SKM-1 treated with dmso at 0.1 percent for 144 hours (cell line): ENCODE measurements around the gene PCSK5.
"Not testable (repeated sequence)": the region's sequence is repeated elsewhere in the genome, so short reads cannot be mapped to it uniquely, and the experiment has no call there.

Experiments used
- DNase-seq: peaks from one replicate; lab custom pipeline; 2025; ENCODE audit not compliant: unreplicated experiment; lab: John Stamatoyannopoulos, UW

The PCSK5 gene

DNA sequence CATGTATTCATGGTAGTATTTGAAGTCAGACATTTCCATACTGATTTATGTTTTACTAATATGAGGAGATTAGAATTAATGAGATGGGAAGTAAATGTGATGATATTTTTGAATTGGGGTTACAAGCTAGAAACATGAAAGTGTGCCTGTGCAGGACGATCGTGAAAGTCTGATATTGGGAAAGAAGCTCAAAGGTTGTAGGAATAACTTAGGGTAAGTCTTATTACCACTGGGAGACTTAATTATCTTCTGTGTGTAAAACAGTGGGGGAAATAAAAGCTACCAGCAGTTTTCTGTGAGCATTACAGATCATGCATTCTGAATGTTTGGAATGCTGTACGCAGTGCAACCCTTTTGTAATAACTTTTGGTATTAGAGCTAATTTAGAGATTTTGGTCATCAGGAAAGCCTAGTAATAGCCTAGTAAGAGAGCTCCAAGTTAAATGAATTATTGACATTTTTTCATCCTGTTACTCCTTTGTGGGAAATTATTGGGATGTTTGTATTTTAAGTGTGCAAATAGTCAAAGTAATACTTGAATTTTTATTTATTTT, 153.9 kb downstream of the PCSK5 start:
- DNase-seq: no peak

DNA sequence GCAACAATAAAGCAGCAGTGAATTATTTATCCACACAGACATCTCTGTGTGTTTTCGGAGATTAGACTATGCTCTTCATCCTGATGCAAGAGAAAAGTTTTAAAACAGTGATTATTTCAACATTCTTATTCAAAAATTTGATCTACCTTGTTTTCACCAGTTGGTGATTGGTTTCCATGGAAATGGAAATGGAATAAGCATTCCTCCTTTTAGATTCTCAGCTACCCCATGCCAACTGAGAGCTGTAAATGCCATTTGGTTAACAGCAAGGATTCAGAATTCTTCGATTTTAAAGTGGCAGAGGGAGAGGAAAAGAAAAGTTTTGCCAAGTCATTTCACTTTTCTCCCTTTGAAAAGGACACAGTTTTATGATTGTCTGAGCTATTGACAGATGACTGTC, 154.7 kb downstream of the PCSK5 start:
- DNase-seq: no peak

- DNase-seq: no peak
These were observed 158.9 kb downstream of the PCSK5 start for GRCh38 chr9:76049341-76049740.

DNA sequence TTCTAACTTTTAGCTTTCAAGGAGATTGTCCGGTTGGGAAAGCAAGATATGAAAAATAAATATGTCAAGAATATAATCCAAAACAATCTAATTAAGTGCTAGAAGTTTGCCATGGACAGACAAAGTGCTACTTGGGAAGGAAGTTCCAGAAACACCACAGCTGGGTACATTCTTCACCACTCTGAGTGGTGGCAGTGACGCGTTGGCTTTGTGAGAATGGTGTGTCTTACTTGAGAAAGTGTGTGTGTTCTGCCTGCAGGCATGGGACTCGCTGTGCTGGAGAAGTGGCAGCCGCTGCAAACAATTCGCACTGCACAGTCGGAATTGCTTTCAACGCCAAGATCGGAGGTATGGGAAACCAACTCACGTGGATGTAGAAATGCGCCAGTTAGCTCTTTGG, 177.2 kb downstream of the PCSK5 start:
- no peak for DNase-seq

GRCh38 chr9:76077537-76077936, 187.1 kb downstream of the PCSK5 start:
- DNase-seq: no peak

DNA sequence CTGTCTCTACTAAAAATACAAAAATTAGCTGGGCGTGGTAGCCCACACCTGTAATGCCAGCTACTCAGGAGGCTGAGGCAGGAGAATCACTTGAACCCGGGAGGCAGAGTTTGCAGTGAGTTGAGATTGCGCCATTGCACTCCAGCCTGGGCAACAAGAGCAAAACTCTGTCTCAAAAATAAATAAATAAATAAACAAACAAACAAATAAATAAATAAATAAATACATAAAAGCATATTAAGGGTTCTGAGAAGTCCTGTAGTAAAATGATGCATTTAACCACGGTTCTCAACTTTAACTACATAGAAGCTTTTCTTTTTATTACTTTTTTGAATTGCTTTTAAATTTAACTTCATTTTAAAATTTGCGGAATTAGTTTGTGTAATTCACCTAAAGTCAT, 190.8 kb downstream of the PCSK5 start:
- not testable (repeated sequence) for DNase-seq

DNA sequence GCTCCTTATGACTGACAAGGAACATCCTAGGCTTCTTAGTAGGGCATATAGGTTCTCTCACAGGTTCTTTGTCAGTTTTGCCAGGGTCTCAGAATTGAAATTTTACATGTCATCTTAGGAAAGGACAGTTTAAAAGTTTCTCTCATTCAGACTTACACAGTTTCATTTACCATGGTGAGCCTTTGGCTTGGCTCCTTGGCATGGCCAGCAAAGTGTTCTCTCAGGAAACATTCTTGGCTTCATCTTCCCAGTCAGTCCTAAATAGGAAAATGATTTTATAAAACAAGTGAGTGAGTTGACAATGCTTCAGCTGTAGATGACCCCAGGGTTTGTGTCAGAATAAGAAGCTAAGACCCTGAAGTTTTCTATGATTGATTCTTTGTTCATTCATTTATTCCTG, 191.6 kb downstream of the PCSK5 start:
- DNase-seq: no peak

- DNase-seq: no peak
These were observed 195.1 kb downstream of the PCSK5 start for GRCh38 chr9:76085596-76085995.

GRCh38 chr9:76086539-76086938, 196.1 kb downstream of the PCSK5 start:
- no peak for DNase-seq

DNA sequence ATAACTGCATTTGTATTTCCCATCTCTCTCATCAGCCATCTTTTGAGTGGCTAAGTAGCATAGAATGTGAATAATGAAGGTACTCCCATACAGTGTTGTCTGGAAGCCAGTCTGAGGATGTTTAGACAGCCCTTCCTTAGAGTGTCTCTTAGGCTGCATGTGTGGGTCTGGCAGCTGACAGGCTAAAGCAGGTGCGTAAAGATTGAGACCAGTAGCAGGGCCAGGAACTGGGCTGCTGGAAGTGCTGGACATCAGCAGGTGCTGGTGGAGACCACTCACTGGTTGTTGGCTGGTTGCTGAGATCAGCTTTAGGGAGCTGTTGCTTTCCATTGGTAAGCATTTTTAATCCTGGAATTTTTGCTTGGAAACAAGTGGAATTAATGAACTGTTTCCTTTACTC, 197.5 kb downstream of the PCSK5 start:
- DNase-seq: no peak

DNA sequence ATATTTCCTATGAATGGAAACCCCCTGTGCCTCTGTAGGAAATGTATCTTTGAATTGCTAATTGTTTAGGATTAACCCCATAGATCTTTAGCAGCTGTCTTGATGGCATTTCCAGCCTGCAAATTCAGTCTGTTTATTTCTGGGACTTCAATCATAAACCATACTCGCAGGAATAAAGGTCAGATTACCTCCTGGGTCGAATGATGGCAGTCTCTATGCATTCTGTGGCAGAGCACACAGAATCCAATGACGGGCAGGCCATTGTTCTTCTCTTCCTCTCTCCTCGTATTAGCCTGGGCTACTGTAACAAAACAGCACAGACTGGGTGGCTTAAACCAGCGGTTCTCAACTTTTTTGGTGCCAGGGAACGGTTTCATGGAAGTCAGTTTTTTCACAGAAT, 199.9 kb downstream of the PCSK5 start:
- no peak for DNase-seq

DNA sequence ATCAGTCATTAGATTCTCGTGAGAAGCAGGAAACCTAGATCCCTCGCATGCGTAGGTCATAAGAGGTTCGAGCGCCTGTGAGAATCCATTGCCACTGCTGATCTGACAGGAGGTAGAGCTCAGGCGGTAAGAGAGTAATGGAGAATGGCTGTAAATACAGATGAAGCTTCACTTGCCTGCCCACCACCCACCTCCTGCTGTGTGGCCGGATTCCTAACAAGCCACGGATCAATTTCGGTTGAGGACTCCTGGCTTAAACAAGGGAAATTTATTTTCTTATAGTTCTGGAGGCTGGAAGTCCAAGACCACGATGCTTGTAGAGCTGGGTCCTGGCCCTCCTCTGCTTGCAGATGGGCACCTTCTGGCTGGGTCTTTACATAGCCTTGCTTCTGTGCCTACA, 200.4 kb downstream of the PCSK5 start:
- no peak for DNase-seq

DNA sequence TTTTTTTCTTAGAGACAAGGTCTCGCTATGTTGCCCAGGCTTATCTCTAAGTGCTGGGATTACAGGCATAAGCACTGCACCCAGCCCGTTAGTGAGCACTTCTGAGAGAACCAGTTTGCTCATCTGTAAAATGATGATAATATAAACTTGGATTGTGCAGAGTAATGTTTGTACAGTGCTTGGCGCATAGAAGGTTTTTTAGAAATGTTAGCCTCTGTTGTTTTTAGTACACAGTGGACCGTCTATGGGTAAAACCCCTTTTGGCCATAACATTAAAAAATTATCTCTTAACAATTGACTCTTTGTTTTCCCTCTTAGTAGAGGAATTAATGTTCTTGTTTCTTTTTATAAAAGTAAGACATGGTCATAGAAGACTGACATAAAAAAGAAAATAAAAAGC, 202.1 kb downstream of the PCSK5 start:
- DNase-seq: no peak

- no peak for DNase-seq
These were observed 205.1 kb downstream of the PCSK5 start for GRCh38 chr9:76095585-76095984.

GRCh38 chr9:76099516-76099915, 209.0 kb downstream of the PCSK5 start:
- no peak for DNase-seq

DNA sequence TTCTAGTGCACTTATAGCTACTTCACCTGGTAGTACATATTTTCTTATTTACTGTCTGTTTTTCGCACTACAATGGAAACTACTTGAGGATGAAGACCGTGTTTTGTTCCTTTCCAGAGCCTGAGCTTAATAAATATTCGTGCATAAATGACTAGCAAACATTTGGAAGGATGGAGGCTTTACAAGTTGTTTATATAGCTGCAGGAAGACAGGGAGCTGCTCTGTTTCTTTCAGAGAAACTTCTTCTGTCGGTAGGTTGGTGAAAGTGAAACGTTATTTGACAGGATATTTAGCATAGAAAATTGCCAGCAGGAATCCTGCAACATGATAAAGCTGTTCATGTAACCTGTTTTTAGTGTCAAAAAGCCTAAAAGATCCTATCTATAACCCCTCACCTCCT, 210.6 kb downstream of the PCSK5 start:
- DNase-seq: no peak

- DNase-seq: no peak
These were observed 211.0 kb downstream of the PCSK5 start for GRCh38 chr9:76101491-76101890.

GRCh38 chr9:76101947-76102346, 211.5 kb downstream of the PCSK5 start:
- no peak for DNase-seq

DNA sequence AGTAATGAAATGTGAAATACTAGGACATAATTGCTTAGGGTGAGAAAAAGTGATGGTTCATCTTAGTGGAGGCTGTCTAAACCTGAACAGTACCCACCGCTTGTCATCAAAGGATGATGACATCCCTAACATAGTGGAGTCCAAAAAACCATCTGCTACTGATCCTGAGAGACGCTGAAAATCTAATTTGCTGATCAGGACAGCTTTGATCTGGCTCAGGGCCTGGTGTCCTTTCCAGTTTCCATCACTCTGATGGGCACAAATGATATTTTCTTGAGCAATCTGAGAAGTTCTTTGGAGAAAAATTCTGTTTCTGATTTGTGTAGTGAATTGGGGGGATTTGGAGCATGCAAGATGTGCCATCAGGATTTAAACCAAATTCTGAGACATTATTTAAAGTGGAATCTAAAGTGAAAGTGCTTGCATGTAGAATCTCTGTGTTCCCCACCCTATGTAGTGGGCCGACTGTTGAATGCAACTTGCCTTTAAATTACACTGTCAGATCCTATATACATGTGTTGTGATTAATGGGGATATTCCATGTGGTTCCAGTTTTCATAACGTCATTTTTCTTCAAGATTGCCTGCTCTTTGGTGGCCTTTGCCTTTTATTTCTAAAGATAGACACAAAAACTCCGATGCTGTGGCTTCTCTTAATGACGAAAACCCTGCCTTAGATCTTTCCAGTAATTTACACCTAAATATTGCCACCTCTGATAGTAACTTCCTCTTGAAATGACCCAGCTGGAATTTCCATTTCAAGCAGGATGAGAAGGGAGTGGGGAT, 213.2 kb downstream of the PCSK5 start:
- no peak for DNase-seq

- DNase-seq: no peak
These were observed 217.0 kb downstream of the PCSK5 start for GRCh38 chr9:76107482-76107881.

DNA sequence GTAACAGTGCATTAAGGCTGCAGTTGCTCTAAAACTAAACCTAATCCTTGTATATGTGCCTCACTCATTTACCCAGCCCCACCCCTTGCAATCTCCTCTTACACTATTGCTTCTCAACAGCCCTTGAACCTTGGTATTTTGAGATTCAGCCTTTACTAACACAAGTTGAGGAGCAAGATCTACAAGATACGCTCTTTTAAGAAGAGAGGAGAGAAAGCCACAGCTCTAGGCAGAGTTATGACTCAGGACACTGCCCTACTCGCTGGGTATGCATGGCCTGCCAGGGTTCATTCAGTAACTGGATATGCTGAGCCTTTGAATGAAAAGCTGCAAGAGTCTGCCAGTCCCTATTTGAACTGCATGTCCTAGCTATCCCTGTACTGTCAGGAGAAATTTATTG, 219.5 kb downstream of the PCSK5 start:
- DNase-seq: no peak

- DNase-seq: no peak
These were observed 221.7 kb downstream of the PCSK5 start for GRCh38 chr9:76112151-76112550.

- DNase-seq: no peak
These were observed 223.7 kb downstream of the PCSK5 start for GRCh38 chr9:76114144-76114543.
